ENCODE data around the gene TNFSF10.
"Not testable (repeated sequence)": the region's sequence is repeated elsewhere in the genome, so short reads cannot be mapped to it uniquely, and the experiment has no call there.

TNFSF10 gene

GRCh38 chr3:172517859-172518466, 5.3 kb downstream of the TNFSF10 start:
- no CpG with 5 or more reads among the region's 8 CpGs for WGBS (ENCODE audit: insufficient coverage, insufficient read length)
- H3K27ac ChIP-seq (ENCODE audit: low read length), result no peak overlapping the region
- no peak overlapping the region for H3K4me3 ChIP-seq (ENCODE audit: low read length)
- DNase-seq (ENCODE audit: low read depth, low spot score), result no peak
- no peaks in the 10 kb centered on the region for H3K27me3 ChIP-seq (ENCODE audit: control insufficient read depth, insufficient read depth, low read length)
- no peaks in the 10 kb centered on the region for H3K36me3 ChIP-seq (ENCODE audit: control insufficient read depth, insufficient read depth, low read length)
- H3K4me1 ChIP-seq (ENCODE audit: control insufficient read depth, insufficient read depth, low read length), result no peaks in the 10 kb centered on the region
- no peaks in the 10 kb centered on the region for H3K9me3 ChIP-seq (ENCODE audit: control insufficient read depth, insufficient read depth, low read length)

- Histone ChIP-seq H3K4me1 (ENCODE audit: control insufficient read depth, insufficient read depth, low read length) (no peaks in the 10 kb centered on the region), H3K27ac (ENCODE audit: low read length) (no peak overlapping the region), H3K4me3 (ENCODE audit: low read length) (no peak overlapping the region), H3K36me3 (ENCODE audit: control insufficient read depth, insufficient read depth, low read length) (no peaks in the 10 kb centered on the region), H3K9me3 (ENCODE audit: control insufficient read depth, insufficient read depth, low read length) (no peaks in the 10 kb centered on the region), H3K27me3 (ENCODE audit: control insufficient read depth, insufficient read depth, low read length) (no peaks in the 10 kb centered on the region)
- DNase-seq (ENCODE audit: low read depth, low spot score), result no peak
- no CpG with 5 or more reads among the region's 7 CpGs for WGBS (ENCODE audit: insufficient coverage, insufficient read length)
Measured at GRCh38 chr3:172516318-172517214, 6.7 kb downstream of the TNFSF10 start.

- Histone ChIP-seq H3K4me3 (ENCODE audit: low read length) (no peak overlapping the region), H3K27ac (ENCODE audit: low read length) (no peak overlapping the region), H3K9me3 (ENCODE audit: control insufficient read depth, insufficient read depth, low read length) (no peaks in the 10 kb centered on the region), H3K4me1 (ENCODE audit: control insufficient read depth, insufficient read depth, low read length) (no peaks in the 10 kb centered on the region), H3K27me3 (ENCODE audit: control insufficient read depth, insufficient read depth, low read length) (no peaks in the 10 kb centered on the region), H3K36me3 (ENCODE audit: control insufficient read depth, insufficient read depth, low read length) (no peaks in the 10 kb centered on the region)
- DNase-seq (ENCODE audit: low read depth, low spot score), result no peak
- no CpG with 5 or more reads among the region's 4 CpGs for WGBS (ENCODE audit: insufficient coverage, insufficient read length)
Measured at GRCh38 chr3:172515130-172515918, 7.9 kb downstream of the TNFSF10 start.

GRCh38 chr3:172514678-172515077, 8.6 kb downstream of the TNFSF10 start:
- no peaks in the 10 kb centered on the region for H3K27me3 ChIP-seq (ENCODE audit: control insufficient read depth, insufficient read depth, low read length)
- no peaks in the 10 kb centered on the region for H3K4me1 ChIP-seq (ENCODE audit: control insufficient read depth, insufficient read depth, low read length)
- no peak overlapping the region for H3K27ac ChIP-seq (ENCODE audit: low read length)
- H3K36me3 ChIP-seq (ENCODE audit: control insufficient read depth, insufficient read depth, low read length), result no peaks in the 10 kb centered on the region
- WGBS (ENCODE audit: insufficient coverage, insufficient read length), result no CpG with 5 or more reads among the region's 4 CpGs
- DNase-seq (ENCODE audit: low read depth, low spot score), result no peak
- H3K4me3 ChIP-seq (ENCODE audit: low read length), result no peak overlapping the region
- no peaks in the 10 kb centered on the region for H3K9me3 ChIP-seq (ENCODE audit: control insufficient read depth, insufficient read depth, low read length)

GRCh38 chr3:172513488-172513887, 9.7 kb downstream of the TNFSF10 start:
- Histone ChIP-seq H3K4me1 (ENCODE audit: control insufficient read depth, insufficient read depth, low read length) (no peaks in the 10 kb centered on the region), H3K27me3 (ENCODE audit: control insufficient read depth, insufficient read depth, low read length) (no peaks in the 10 kb centered on the region), H3K4me3 (ENCODE audit: low read length) (no peak overlapping the region), H3K36me3 (ENCODE audit: control insufficient read depth, insufficient read depth, low read length) (no peaks in the 10 kb centered on the region), H3K27ac (ENCODE audit: low read length) (no peak overlapping the region), H3K9me3 (ENCODE audit: control insufficient read depth, insufficient read depth, low read length) (no peaks in the 10 kb centered on the region)
- no peak for DNase-seq (ENCODE audit: low read depth, low spot score)
- no CpG with 5 or more reads among the region's 2 CpGs for WGBS (ENCODE audit: insufficient coverage, insufficient read length)

- no peaks in the 10 kb centered on the region for H3K9me3 ChIP-seq (ENCODE audit: control insufficient read depth, insufficient read depth, low read length)
- WGBS (ENCODE audit: insufficient coverage, insufficient read length), result no CpG with 5 or more reads among the region's 7 CpGs
- no peaks in the 10 kb centered on the region for H3K36me3 ChIP-seq (ENCODE audit: control insufficient read depth, insufficient read depth, low read length)
- H3K27me3 ChIP-seq (ENCODE audit: control insufficient read depth, insufficient read depth, low read length), result no peaks in the 10 kb centered on the region
- DNase-seq (ENCODE audit: low read depth, low spot score), result no peak
- H3K4me3 ChIP-seq (ENCODE audit: low read length), result no peak overlapping the region
- no peak overlapping the region for H3K27ac ChIP-seq (ENCODE audit: low read length)
- H3K4me1 ChIP-seq (ENCODE audit: control insufficient read depth, insufficient read depth, low read length), result no peaks in the 10 kb centered on the region
Measured at GRCh38 chr3:172511783-172512762, 11.2 kb downstream of the TNFSF10 start.

- Histone ChIP-seq H3K27ac (ENCODE audit: low read length) (no peak overlapping the region), H3K36me3 (ENCODE audit: control insufficient read depth, insufficient read depth, low read length) (no peaks in the 10 kb centered on the region), H3K27me3 (ENCODE audit: control insufficient read depth, insufficient read depth, low read length) (no peaks in the 10 kb centered on the region), H3K4me3 (ENCODE audit: low read length) (no peak overlapping the region), H3K9me3 (ENCODE audit: control insufficient read depth, insufficient read depth, low read length) (no peaks in the 10 kb centered on the region), H3K4me1 (ENCODE audit: control insufficient read depth, insufficient read depth, low read length) (no peaks in the 10 kb centered on the region)
- DNase-seq (ENCODE audit: low read depth, low spot score), result no peak
Measured at GRCh38 chr3:172506094-172506493, 17.1 kb downstream of the TNFSF10 start.

- DNase-seq (ENCODE audit: low read depth, low spot score), result no peak
- Histone ChIP-seq H3K36me3 (ENCODE audit: control insufficient read depth, insufficient read depth, low read length) (no peaks in the 10 kb centered on the region), H3K9me3 (ENCODE audit: control insufficient read depth, insufficient read depth, low read length) (no peaks in the 10 kb centered on the region), H3K27me3 (ENCODE audit: control insufficient read depth, insufficient read depth, low read length) (no peaks in the 10 kb centered on the region), H3K27ac (ENCODE audit: low read length) (no peak overlapping the region), H3K4me3 (ENCODE audit: low read length) (no peak overlapping the region), H3K4me1 (ENCODE audit: control insufficient read depth, insufficient read depth, low read length) (no peaks in the 10 kb centered on the region)
Measured at GRCh38 chr3:172501540-172501939, 21.7 kb downstream of the TNFSF10 start.

- H3K4me3 ChIP-seq (ENCODE audit: low read length); H3K9me3 ChIP-seq (ENCODE audit: control insufficient read depth, insufficient read depth, low read length); H3K36me3 ChIP-seq (ENCODE audit: control insufficient read depth, insufficient read depth, low read length); H3K4me1 ChIP-seq (ENCODE audit: control insufficient read depth, insufficient read depth, low read length); H3K27ac ChIP-seq (ENCODE audit: low read length); H3K27me3 ChIP-seq (ENCODE audit: control insufficient read depth, insufficient read depth, low read length): not testable (repeated sequence)
- DNase-seq (ENCODE audit: low read depth, low spot score), result peak; percentile 25
- WGBS (ENCODE audit: insufficient coverage, insufficient read length), result no CpG with 5 or more reads among the region's 4 CpGs
Measured at GRCh38 chr3:172490198-172490669, 33.0 kb downstream of the TNFSF10 start.

- no peak overlapping the region for H3K27ac ChIP-seq (ENCODE audit: low read length)
- H3K4me1 ChIP-seq (ENCODE audit: control insufficient read depth, insufficient read depth, low read length), result no peaks in the 10 kb centered on the region
- no peaks in the 10 kb centered on the region for H3K9me3 ChIP-seq (ENCODE audit: control insufficient read depth, insufficient read depth, low read length)
- no peaks in the 10 kb centered on the region for H3K27me3 ChIP-seq (ENCODE audit: control insufficient read depth, insufficient read depth, low read length)
- WGBS (ENCODE audit: insufficient coverage, insufficient read length), result no CpG with 5 or more reads among the region's 1 CpG
- H3K4me3 ChIP-seq (ENCODE audit: low read length), result no peak overlapping the region
- DNase-seq (ENCODE audit: low read depth, low spot score), result no peak
- H3K36me3 ChIP-seq (ENCODE audit: control insufficient read depth, insufficient read depth, low read length), result no peaks in the 10 kb centered on the region
Measured at GRCh38 chr3:172478116-172478515, 45.1 kb downstream of the TNFSF10 start.
